Stimulated activated CD4-positive, alpha-beta T cell treated with anti-CD3 and anti-CD28 coated beads, TNF-alpha, amount 100 ng/mL, for 48 hours (primary cell): ENCODE results near the gene ISLR2.
"Not testable (repeated sequence)": the region's sequence is repeated elsewhere in the genome, so short reads cannot be mapped to it uniquely, and the experiment has no call there.

Experiments used
- DNase-seq, 3 donors: peaks; one replicate each; pipeline ENCODE4 v3.0.0-alpha.2; 2020; ENCODE audit warnings: low read depth in 3 of 3

Gene ISLR2

GRCh38 chr15:74156678-74157411, 26.5 kb downstream of the ISLR2 start:
- no peak for DNase-seq

- DNase-seq: no peak
Observed at GRCh38 chr15:74157868-74158827, 27.8 kb downstream of the ISLR2 start.

GRCh38 chr15:74158855-74159650, 28.7 kb downstream of the ISLR2 start:
- DNase-seq: no peak

GRCh38 chr15:74159773-74160172, 29.4 kb downstream of the ISLR2 start:
- DNase-seq: no peak

- not testable (repeated sequence) for DNase-seq
Observed at GRCh38 chr15:74160390-74160789, 30.0 kb downstream of the ISLR2 start.

GRCh38 chr15:74162195-74162536, 31.8 kb downstream of the ISLR2 start:
- DNase-seq: not testable (repeated sequence)

GRCh38 chr15:74165461-74165860, 35.1 kb downstream of the ISLR2 start:
- no peak for DNase-seq

- no peak for DNase-seq
Observed at GRCh38 chr15:74167891-74168331, 37.5 kb downstream of the ISLR2 start.

- no peak for DNase-seq
Observed at GRCh38 chr15:74168711-74169126, 38.3 kb downstream of the ISLR2 start.

- DNase-seq: no peak
Observed at GRCh38 chr15:74170071-74170844, 39.9 kb downstream of the ISLR2 start.

GRCh38 chr15:74170875-74171578, 40.6 kb downstream of the ISLR2 start:
- no peak for DNase-seq

GRCh38 chr15:74171965-74172541, 41.7 kb downstream of the ISLR2 start:
- DNase-seq: no peak

GRCh38 chr15:74172701-74173379, 42.5 kb downstream of the ISLR2 start:
- DNase-seq: no peak

- no peak for DNase-seq
Observed at GRCh38 chr15:74173380-74174218, 43.2 kb downstream of the ISLR2 start, which contains the start of gene ISLR. Gene ISLR, plus strand, starts transcription at chr15:74173710. Its CDS starts 1,149 bp downstream, at chr15:74174859.

- DNase-seq: no peak
Observed at GRCh38 chr15:74174219-74174957, 44.0 kb downstream of the ISLR2 start.

- no peak for DNase-seq
Observed at GRCh38 chr15:74174958-74175253, 44.5 kb downstream of the ISLR2 start.

GRCh38 chr15:74175271-74176191, 45.1 kb downstream of the ISLR2 start:
- no peak for DNase-seq
